Activated T-cell treated with anti-CD3 and anti-CD28 coated beads, Interleukin-2, amount 50 U/mL, for 48 hours (primary cell): Measurements from ENCODE around the gene ZFP36L1.

Source experiments
- DNase-seq, 2 experiments: peaks; one replicate each; pipeline ENCODE4 v3.0.0-alpha.2; 2020

The ZFP36L1 gene

GRCh38 chr14:68815298-68816182 lies 22.7 kb upstream of the ZFP36L1 start:
- peak in 1 of 2 experiments; percentile 76 for DNase-seq

GRCh38 chr14:68814539-68815297 lies 21.9 kb upstream of the ZFP36L1 start:
- peak in 1 of 2 experiments; percentile 62 for DNase-seq

GRCh38 chr14:68814238-68814538 lies 21.3 kb upstream of the ZFP36L1 start:
- no peak for DNase-seq

GRCh38 chr14:68813318-68813838 lies 20.5 kb upstream of the ZFP36L1 start:
- DNase-seq = peak in 1 of 2 experiments; percentile 35

GRCh38 chr14:68811171-68811570 lies 18.3 kb upstream of the ZFP36L1 start:
- no peak for DNase-seq

- no peak for DNase-seq
Observed at GRCh38 chr14:68810173-68811153, 17.6 kb upstream of the ZFP36L1 start.

GRCh38 chr14:68809524-68809923 lies 16.7 kb upstream of the ZFP36L1 start:
- no peak for DNase-seq

- DNase-seq = no peak
Observed at GRCh38 chr14:68808696-68809480, 16.0 kb upstream of the ZFP36L1 start.

GRCh38 chr14:68807987-68808386 lies 15.1 kb upstream of the ZFP36L1 start:
- no peak for DNase-seq

- DNase-seq = peak in 1 of 2 experiments; percentile 42
Observed at GRCh38 chr14:68807148-68807600, 14.3 kb upstream of the ZFP36L1 start.

GRCh38 chr14:68806526-68807147 lies 13.8 kb upstream of the ZFP36L1 start:
- DNase-seq = peak in 1 of 2 experiments; percentile 19

- DNase-seq = no peak
Observed at GRCh38 chr14:68805414-68805813, 12.5 kb upstream of the ZFP36L1 start.

- no peak for DNase-seq
Observed at GRCh38 chr14:68801631-68802030, 8.8 kb upstream of the ZFP36L1 start.

- DNase-seq = no peak
Observed at GRCh38 chr14:68800953-68801352, 8.1 kb upstream of the ZFP36L1 start.

GRCh38 chr14:68800390-68800789 lies 7.5 kb upstream of the ZFP36L1 start:
- peak in 1 of 2 experiments; percentile 11 for DNase-seq

GRCh38 chr14:68798621-68799020 lies 5.8 kb upstream of the ZFP36L1 start:
- no peak for DNase-seq

GRCh38 chr14:68797121-68797670 lies 4.3 kb upstream of the ZFP36L1 start:
- DNase-seq = peak; percentile 34 to 47

GRCh38 chr14:68796418-68797101 lies 3.7 kb upstream of the ZFP36L1 start:
- DNase-seq = peak; percentile 32 to 44

GRCh38 chr14:68795597-68796417 lies 2.9 kb upstream of the ZFP36L1 start:
- peak; percentile 84 to 89 for DNase-seq
